ENCODE results near the gene GTPBP3. TPM values are rescaled to one million over a fixed set of nuclear protein-coding genes. Genes with fewer than 3 reads are reported as not detected.

Gene GTPBP3
- total and polyA plus RNA-seq, 2 of the 13 experiments (the other 11 are each of a cell fraction or from before 2014, with no cell fraction given) = 17.5 to 30.0 TPM

DNA sequence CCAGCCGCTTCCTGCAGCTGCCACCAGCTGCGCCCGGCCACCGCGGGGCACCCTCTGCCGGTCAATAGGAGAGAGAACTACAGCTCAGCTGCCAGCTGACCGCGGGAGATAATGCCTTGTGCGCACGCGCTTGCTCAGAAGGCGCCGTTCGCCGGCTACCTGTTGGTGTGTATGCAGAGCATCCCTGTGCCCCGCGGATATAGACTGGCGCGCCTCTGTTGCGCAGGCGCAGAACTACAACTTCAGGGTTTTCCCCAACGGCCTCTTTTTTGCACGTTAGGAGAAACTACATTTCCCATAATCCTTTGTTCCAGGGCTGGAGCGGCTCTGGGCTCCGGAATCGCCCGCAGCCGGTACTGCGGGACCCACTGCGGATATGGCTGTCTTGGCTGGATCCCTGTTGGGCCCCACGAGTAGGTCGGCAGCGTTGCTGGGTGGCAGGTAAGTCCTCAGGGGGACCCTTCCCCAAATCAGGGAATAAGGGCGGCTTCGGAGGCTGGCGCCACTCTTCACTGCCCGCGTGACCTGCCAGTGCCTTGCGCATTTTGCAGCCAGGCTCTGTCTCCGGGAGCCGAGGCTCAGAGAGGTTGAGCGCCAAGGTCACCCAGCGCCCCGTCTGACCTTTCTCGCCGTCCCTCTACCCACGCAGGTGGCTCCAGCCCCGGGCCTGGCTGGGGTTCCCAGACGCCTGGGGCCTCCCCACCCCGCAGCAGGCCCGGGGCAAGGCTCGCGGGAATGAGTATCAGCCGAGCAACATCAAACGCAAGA is 31.7 kb upstream of the GTPBP3 start, which contains the start of gene MRPL34 (continued):
- TF ChIP-seq, protein P1, sequence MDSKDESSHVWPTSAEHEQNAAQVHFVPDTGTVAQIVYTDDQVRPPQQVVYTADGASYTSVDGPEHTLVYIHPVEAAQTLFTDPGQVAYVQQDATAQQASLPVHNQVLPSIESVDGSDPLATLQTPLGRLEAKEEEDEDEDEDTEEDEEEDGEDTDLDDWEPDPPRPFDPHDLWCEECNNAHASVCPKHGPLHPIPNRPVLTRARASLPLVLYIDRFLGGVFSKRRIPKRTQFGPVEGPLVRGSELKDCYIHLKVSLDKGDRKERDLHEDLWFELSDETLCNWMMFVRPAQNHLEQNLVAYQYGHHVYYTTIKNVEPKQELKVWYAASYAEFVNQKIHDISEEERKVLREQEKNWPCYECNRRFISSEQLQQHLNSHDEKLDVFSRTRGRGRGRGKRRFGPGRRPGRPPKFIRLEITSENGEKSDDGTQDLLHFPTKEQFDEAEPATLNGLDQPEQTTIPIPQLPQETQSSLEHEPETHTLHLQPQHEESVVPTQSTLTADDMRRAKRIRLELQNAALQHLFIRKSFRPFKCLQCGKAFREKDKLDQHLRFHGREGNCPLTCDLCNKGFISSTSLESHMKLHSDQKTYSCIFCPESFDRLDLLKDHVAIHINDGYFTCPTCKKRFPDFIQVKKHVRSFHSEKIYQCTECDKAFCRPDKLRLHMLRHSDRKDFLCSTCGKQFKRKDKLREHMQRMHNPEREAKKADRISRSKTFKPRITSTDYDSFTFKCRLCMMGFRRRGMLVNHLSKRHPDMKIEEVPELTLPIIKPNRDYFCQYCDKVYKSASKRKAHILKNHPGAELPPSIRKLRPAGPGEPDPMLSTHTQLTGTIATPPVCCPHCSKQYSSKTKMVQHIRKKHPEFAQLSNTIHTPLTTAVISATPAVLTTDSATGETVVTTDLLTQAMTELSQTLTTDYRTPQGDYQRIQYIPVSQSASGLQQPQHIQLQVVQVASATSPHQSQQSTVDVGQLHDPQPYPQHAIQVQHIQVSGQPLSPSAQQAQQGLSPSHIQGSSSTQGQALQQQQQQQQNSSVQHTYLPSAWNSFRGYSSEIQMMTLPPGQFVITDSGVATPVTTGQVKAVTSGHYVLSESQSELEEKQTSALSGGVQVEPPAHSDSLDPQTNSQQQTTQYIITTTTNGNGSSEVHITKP (CRISPR knock-in tag; IDR thresholded peaks at IDR 0.05; ENCODE audit: low read depth) = peak; percentile 80; the same call in 1 of the 2 replicates
- TF ChIP-seq MTF2 (CRISPR knock-in tag; IDR thresholded peaks at IDR 0.05; ENCODE audit: borderline replicate concordance) = 0 out of 2 replicates have a peak, but pooled peaks have one; percentile 47
- no peak for TF ChIP-seq ZNF432 (CRISPR knock-in tag; IDR thresholded peaks at IDR 0.05; ENCODE audit: borderline replicate concordance)
- peak; percentile 48; the same call in 1 of the 2 replicates for TF ChIP-seq ZFP36L1 (CRISPR knock-in tag; IDR thresholded peaks at IDR 0.05)
- peak; percentile 47; the same call in 1 of the 2 replicates for TF ChIP-seq MEIS2 (CRISPR knock-in tag; IDR thresholded peaks at IDR 0.05)
- no peak; the same call in 1 of the 2 replicates for TF ChIP-seq SMAD3 (CRISPR knock-in tag; IDR thresholded peaks at IDR 0.05)
- TF ChIP-seq FOXK2 (IDR thresholded peaks at IDR 0.05) = peak; percentile 77
- TF ChIP-seq MAZ (IDR thresholded peaks at IDR 0.05; ENCODE audit: borderline replicate concordance, low read depth, low read length) = no peak
- TF ChIP-seq MAZ (CRISPR knock-in tag; IDR thresholded peaks at IDR 0.05; ENCODE audit: low read depth) = 0 out of 2 replicates have a peak, but pooled peaks have one; percentile 63
- TF ChIP-seq NR2F6 (IDR thresholded peaks at IDR 0.05) = 0 out of 2 replicates have a peak, but pooled peaks have one; percentile 33
- peak; percentile 49; the same call in 1 of the 2 replicates for TF ChIP-seq NR2F6 (CRISPR knock-in tag; IDR thresholded peaks at IDR 0.05)
- peak; percentile 25; the same call in 1 of the 2 replicates for TF ChIP-seq ZSCAN31 (CRISPR knock-in tag; IDR thresholded peaks at IDR 0.05; ENCODE audit: low read depth)
- TF ChIP-seq GMEB1 (CRISPR knock-in tag; IDR thresholded peaks at IDR 0.05; ENCODE audit: borderline replicate concordance) = peak; percentile 59; the same call in 1 of the 2 replicates
- TF ChIP-seq, protein P2, sequence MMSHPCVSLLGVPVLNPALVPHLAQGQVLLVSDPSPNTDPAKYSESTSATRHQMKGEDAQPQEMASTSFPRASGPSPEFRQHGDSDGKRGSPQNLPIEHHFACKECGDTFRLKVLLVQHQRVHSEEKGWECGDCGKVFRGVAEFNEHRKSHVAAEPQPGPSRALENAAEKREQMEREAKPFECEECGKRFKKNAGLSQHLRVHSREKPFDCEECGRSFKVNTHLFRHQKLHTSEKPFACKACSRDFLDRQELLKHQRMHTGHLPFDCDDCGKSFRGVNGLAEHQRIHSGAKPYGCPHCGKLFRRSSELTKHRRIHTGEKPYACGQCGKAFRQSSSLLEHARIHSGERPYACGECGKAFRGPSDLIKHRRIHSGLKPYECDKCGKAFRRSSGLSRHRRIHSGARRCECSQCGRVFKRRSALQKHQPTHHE (CRISPR knock-in tag; IDR thresholded peaks at IDR 0.05; ENCODE audit: borderline replicate concordance) = no peak
- no peak for TF ChIP-seq ZNF672 (CRISPR knock-in tag; IDR thresholded peaks at IDR 0.05)
- 0 out of 2 replicates have a peak, but pooled peaks have one; percentile 57 for TF ChIP-seq ZNF761 (CRISPR knock-in tag; conservative IDR thresholded peaks at IDR 0.05)
- TF ChIP-seq KDM2A (CRISPR knock-in tag; IDR thresholded peaks at IDR 0.05; ENCODE audit: borderline replicate concordance, low read depth) = peak; percentile 58; the same call in 1 of the 2 replicates
- no peak for TF ChIP-seq HES4 (CRISPR knock-in tag; IDR thresholded peaks at IDR 0.05; ENCODE audit: borderline replicate concordance)
- TF ChIP-seq ETV6 (CRISPR knock-in tag; conservative IDR thresholded peaks at IDR 0.05) = 0 out of 2 replicates have a peak, but pooled peaks have one; percentile 27
- 0 out of 2 replicates have a peak, but pooled peaks have one; percentile 18 for TF ChIP-seq ZBTB7A (CRISPR knock-in tag; IDR thresholded peaks at IDR 0.05)
- TF ChIP-seq ZMYM2 (CRISPR knock-in tag; IDR thresholded peaks at IDR 0.05) = no peak
